H1 (cell line): ENCODE data around the gene TMC6.

Source experiments
- CTCF ChIP-seq, 3 experiments: IDR thresholded peaks; 1 replicate in 2 of 3; 2 replicates in 1 of 3; pipeline versions ENCODE4 v1.5.1 to v1.6.1; 2011; ENCODE audit warnings: low read length in 3 of 3, mild to moderate bottlenecking in 3 of 3, inconsistent platforms in 2 of 3, low read depth in 1 of 3, moderate library complexity in 1 of 3; ENCODE audit not compliant: insufficient read depth in 1 of 3; ENCODE audit errors: control extremely low read depth in 1 of 3
- EZH2 ChIP-seq: fragments of 200-600 bp; sonication (generic); IDR thresholded peaks from 2 replicates; pipeline ENCODE4 v1.7.1; 2012; ENCODE audit warnings: low read depth, mild to moderate bottlenecking, moderate library complexity, low read length, inconsistent platforms; ENCODE audit not compliant: severe bottlenecking
- JUN ChIP-seq: IDR thresholded peaks from 2 replicates; pipeline ENCODE4 v1.6.1; 2011; ENCODE audit warnings: low read depth, mild to moderate bottlenecking, improper control_type of control experiment, low read length
- POLR2A ChIP-seq, 2 experiments: IDR thresholded peaks; 1 replicate in 1 of 2; 2 replicates in 1 of 2; pipeline ENCODE4 v1.6.1; 2011; ENCODE audit warnings: low read depth in 2 of 2, low read length in 2 of 2, mild to moderate bottlenecking in 2 of 2; ENCODE audit errors: control extremely low read depth in 1 of 2
- RXRA ChIP-seq: IDR thresholded peaks from 2 replicates; pipeline ENCODE4 v1.6.1; 2011; ENCODE audit warnings: low read depth, mild to moderate bottlenecking, low read length, moderate library complexity; ENCODE audit not compliant: insufficient read depth
- SAP30 ChIP-seq: fragments of 300-600 bp; sonication (generic); IDR thresholded peaks from 2 replicates; pipeline ENCODE4 v1.7.1; 2012; ENCODE audit warnings: low read length, moderate library complexity, mild to moderate bottlenecking, inconsistent platforms; ENCODE audit not compliant: insufficient read depth, insufficient replicate concordance
- SP2 ChIP-seq: IDR thresholded peaks from 2 replicates; pipeline ENCODE4 v1.6.1; 2012; ENCODE audit warnings: mild to moderate bottlenecking, low read length, inconsistent platforms
- TAF1 ChIP-seq: IDR thresholded peaks from 2 replicates; pipeline ENCODE4 v1.6.1; 2011; ENCODE audit warnings: mild to moderate bottlenecking, low read depth, low read length
- YY1 ChIP-seq: IDR thresholded peaks from 2 replicates; pipeline ENCODE4 v1.6.1; 2011; ENCODE audit warnings: low read depth, mild to moderate bottlenecking, low read length
- ZNF274 ChIP-seq: IDR thresholded peaks from 2 replicates; pipeline ENCODE4 v1.7.0; 2012; ENCODE audit warnings: low read length, borderline replicate concordance; ENCODE audit errors: extremely low read depth
- TF ChIP-seq, protein P1 (sequence below): IDR thresholded peaks from 2 replicates; pipeline ENCODE4 v1.6.1; 2011; ENCODE audit warnings: low read depth, mild to moderate bottlenecking, low read length; ENCODE audit not compliant: insufficient read depth

DNA sequence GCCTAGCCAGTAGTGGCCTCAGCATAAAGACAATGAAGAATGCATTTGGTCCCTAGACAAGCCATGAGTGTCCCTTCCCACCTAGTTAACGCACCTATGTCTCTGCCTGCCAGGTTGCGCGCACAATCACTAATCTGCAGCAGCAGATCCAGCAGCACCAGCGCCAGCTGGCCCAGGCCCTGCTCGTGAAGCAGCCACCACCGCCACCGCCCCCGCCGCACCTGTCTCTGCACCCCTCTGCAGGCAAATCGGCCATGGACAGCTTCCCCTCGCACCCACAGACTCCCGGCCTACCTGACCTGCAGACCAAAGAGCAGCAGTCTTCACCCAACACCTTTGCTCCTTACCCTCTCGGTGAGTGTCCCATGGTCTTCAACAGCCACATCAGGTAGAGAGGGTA is 41.8 kb downstream of the TMC6 start:
- TF ChIP-seq SAP30 (no peak), EZH2 (no peak), CTCF (IDR thresholded peaks at IDR 0.05; ENCODE audit: control extremely low read depth in 1 of 3, insufficient read depth in 1 of 3, low read depth in 1 of 3, low read length in 3 of 3) (no peak), POLR2A (IDR thresholded peaks at IDR 0.05; ENCODE audit: control extremely low read depth in 1 of 2, low read depth in 2 of 2, low read length in 2 of 2) (no peak), TAF1 (no peak), ZNF274 (no peak), YY1 (no peak), JUN (no peak), RXRA (no peak), SP2 (no peak)
- TF ChIP-seq, protein P1, sequence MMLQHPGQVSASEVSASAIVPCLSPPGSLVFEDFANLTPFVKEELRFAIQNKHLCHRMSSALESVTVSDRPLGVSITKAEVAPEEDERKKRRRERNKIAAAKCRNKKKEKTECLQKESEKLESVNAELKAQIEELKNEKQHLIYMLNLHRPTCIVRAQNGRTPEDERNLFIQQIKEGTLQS, result no peak
